Stimulated activated naive CD4-positive, alpha-beta T cell (primary cell): ENCODE data around the gene RIC8A.

Experiments used
- DNase-seq, 6 experiments: peaks; one replicate each; lab custom pipeline; 2025; lab: John Stamatoyannopoulos, UW

The RIC8A gene

DNA sequence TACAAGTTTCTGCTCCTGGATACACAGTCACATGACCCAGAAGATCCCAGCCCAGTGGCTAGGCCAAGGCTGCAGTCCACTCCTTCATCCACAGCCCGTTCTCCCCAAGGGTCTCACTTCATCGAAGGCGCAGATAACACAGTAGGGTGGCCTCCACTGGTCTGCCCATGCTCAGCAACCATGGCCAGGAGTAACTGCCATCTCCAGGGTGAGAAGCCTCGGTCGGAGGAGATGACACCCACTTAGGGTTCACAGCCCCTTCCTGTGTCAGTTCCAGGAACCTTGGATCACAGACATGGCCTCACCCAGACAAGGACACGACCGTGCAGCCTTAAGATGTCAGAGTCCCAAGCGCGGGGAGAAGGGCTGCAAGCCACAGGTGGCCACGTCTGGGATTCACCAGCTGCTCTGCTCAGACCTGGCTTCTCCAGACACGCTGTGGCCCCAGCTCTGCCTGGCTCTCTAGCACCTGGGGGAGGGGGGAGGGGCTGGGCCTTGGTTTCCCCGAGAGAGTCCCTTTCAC lies 2.9 kb upstream of the RIC8A start:
- DNase-seq: no peak

DNA sequence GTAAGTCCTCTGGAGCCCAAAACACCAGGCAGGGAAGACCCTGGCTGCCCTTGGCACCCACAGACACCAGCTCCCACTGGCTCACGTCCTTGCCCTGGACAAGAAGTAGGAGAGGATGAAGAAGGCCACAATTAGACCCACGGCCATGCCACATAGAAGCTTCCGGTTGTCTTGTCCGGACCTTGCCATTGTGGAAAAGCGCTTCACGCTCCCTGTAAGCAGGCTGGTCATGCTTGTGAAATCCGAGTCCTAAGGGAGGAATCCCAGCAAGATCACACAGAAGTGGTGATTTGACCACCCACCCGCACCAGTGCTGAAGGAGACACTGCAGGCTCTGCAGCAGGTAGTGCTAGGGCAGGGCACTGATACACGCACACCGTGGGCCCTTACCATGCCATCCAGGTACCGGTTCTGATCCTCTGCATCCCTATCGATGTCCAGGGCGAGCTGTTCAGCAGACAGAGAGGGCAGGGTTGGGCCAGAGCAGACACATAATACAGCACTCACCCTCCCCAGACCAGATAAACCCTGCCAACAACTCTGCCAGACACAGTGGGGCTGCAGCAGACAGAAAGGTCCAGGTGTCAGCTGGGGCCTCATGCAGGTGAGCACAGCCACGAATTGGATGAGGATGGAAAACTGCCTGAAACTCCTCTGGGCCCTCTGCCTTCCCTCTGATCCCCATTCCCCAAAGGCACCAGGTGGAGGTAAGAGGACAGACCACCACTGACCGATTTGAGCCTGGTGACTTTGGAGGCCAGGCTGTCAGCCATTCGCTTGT lies 2.1 kb upstream of the RIC8A start:
- DNase-seq: no peak

DNA sequence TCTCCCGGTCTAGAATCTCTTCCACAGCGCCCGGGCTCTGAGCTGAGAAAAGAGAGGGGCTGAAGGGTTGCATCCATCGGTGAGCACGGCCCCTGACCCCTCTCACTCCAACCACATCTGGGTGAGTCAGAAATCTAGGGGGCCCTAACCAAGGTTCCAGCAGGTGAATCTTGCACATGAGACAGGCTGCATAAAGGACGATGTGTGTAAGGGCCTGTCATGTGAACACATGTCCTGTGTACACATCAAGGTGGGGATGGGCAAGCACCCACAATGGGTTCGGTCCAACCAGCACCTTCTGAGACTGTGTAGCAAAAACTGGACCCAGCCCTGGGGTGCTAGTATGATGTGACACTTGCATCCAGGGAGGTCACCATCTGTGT lies 1.5 kb upstream of the RIC8A start:
- no peak for DNase-seq

DNA sequence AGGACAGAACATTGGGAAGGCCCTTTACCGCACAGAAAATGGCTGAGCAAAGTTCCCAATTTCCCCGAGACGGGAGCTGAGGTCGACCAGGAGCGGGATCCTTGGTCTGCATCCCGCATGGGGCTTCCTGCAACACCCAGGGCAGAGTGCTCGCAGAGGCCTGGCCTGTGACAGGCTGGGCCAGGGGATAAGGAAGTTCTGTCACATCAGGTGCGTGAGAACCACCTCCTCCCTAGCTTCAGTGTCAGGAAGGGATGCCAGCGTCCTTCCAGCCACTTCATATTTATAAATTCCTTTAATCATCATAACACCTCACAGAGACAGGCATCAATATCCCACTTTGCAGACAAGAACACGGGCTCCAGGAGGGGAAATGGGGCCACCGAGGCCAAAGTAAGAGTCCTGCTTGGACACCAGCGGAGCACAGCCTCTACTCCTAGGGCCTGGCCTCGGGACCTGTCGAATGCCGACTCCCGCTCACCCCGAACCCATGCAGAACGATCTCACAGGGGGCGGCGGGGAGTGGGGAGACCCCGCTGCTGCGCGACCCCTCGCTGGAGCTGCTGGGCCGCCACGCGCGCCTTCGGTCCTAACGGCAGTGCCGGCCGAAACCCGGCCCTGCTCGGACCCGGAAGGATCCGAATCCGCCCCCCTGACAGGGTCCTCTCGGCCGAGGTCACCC lies 841 bp upstream of the RIC8A start:
- DNase-seq: peak in 2 of 6 experiments; percentile 16 to 66

DNA sequence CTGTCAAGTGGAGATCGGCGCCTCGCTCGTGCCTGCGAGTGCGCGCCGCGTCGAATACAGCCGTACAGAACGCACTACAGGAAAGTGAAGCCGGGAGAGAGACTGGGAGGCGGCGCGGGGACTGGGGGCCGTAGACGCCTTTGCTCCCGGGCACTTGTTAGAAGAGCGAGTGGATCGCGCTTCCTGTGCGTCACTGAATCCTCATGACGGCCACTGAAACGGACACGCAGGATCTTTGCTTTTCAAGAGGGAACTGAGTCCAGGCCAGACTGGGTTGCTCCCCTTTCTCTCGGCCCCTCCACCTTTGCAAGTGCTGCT lies 314 bp downstream of the RIC8A start:
- DNase-seq: no peak

GRCh38 chr11:208181-208916 lies 841 bp downstream of the RIC8A start:
- DNase-seq: peak; percentile 71 to 84 (median 76)

- DNase-seq: no peak
Observed at GRCh38 chr11:208917-209260, 1.4 kb downstream of the RIC8A start.

DNA sequence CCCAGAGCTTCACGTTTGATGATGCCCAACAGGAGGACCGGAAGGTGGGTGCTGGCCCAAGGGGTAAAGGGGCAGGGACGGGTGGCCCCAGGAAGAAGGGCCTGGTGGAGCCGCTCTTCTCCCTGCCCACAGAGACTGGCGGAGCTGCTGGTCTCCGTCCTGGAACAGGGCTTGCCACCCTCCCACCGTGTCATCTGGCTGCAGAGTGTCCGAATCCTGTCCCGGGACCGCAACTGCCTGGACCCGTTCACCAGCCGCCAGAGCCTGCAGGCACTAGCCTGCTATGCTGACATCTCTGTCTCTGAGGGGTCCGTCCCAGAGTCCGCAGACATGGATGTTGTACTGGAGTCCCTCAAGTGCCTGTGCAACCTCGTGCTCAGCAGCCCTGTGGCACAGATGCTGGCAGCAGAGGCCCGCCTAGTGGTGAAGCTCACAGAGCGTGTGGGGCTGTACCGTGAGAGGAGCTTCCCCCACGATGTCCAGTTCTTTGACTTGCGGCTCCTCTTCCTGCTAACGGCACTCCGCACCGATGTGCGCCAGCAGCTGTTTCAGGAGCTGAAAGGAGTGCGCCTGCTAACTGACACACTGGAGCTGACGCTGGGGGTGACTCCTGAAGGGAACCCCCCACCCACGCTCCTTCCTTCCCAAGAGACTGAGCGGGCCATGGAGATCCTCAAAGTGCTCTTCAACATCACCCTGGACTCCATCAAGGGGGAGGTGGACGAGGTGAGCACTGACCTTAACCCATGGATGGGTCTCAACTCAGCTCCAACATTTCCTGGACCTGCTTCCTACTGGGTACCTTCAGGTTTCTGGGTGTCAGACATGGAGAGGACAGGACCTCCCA lies 2.0 kb downstream of the RIC8A start:
- no peak for DNase-seq

- no peak for DNase-seq
Observed at GRCh38 chr11:210122-210802, 2.8 kb downstream of the RIC8A start.

DNA sequence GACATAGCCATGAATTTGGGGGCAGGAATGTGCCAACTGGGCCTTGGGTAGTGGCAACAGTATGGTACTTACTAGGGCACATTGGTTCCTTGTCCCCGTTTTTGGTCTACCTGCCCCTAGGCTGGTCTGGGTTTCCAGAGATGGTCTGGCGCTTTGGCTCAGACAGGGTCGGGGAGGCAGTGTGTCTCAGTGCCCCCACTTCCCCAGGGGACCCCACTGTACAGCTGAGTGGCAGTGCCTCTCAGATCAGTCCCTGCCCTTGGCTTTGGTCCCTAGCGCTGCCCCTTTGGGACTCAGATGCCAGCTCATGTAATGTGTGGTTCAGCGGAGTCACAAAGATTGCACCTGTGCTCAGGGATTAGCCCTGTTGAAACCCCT lies 3.3 kb downstream of the RIC8A start:
- DNase-seq: no peak

DNA sequence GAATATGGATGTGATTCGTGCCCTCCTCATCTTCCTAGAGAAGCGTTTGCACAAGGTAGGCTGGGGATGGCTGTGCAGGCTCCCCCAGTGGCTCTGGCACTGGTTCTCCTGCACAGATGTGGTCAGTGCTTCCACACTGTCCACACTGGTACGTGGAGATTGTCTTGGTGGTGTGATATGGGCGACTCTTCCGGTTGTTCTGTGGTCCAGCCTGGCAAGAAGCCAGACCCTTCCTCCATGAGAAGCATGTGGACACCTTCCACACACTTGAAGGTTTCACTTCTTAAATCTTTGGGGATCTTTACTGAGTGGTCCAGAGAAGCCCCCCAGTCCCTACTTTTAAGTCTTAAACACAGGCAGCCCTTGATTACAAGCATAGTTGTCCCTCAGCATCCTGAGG lies 3.8 kb downstream of the RIC8A start:
- DNase-seq: no peak

GRCh38 chr11:211741-212140 lies 4.2 kb downstream of the RIC8A start:
- no peak for DNase-seq

- DNase-seq: no peak
Observed at GRCh38 chr11:212150-213100, 4.9 kb downstream of the RIC8A start.

DNA sequence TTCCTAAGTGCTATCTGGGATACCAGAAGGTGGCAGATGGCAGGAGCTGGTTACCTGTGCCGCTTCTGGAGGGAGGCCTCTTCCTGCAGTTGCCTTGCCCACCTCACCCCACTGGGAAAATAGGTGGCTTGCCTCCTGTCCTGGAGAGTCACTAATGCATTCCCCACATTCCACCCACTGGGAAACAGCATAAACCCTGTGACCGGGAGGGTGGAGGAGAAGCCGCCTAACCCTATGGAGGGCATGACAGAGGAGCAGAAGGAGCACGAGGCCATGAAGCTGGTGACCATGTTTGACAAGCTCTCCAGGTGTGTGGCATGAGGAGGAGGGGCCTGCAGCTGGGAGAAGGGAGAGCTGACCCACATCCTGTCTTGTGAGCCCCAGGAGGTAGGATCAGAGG lies 5.6 kb downstream of the RIC8A start:
- DNase-seq: no peak

DNA sequence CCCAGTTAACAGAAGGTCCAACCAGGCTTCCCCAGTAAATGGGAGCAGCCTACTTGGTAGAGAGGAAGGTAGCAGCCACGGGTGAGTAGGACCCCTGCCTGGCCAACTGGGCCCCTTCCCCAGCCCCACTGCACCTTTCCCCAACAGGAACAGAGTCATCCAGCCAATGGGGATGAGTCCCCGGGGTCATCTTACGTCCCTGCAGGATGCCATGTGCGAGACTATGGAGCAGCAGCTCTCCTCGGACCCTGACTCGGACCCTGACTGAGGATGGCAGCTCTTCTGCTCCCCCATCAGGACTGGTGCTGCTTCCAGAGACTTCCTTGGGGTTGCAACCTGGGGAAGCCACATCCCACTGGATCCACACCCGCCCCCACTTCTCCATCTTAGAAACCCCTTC lies 6.6 kb downstream of the RIC8A start:
- DNase-seq: no peak

DNA sequence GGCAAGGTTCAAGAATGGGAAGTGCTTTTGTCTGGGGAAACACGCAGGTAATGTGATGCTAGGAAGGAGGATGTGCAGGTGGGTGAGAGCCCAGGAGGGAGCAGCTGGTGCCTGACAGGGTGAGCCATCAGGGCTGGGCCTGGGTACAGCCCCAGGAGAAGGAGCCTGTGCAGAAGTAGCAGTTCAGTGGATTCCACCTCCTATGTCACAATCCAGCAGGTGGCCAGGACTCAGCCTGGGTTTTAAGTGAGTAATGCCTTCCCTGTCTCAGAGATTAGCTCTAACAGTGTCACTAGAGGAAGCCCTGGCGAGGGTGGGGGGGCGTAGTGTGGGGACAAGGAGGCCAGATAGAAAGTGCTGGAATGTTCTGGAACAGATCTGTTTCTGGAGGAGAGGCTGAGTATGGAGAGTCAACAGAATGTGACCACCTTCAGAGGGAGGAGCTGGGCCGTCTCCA lies 8.1 kb downstream of the RIC8A start:
- no peak for DNase-seq

DNA sequence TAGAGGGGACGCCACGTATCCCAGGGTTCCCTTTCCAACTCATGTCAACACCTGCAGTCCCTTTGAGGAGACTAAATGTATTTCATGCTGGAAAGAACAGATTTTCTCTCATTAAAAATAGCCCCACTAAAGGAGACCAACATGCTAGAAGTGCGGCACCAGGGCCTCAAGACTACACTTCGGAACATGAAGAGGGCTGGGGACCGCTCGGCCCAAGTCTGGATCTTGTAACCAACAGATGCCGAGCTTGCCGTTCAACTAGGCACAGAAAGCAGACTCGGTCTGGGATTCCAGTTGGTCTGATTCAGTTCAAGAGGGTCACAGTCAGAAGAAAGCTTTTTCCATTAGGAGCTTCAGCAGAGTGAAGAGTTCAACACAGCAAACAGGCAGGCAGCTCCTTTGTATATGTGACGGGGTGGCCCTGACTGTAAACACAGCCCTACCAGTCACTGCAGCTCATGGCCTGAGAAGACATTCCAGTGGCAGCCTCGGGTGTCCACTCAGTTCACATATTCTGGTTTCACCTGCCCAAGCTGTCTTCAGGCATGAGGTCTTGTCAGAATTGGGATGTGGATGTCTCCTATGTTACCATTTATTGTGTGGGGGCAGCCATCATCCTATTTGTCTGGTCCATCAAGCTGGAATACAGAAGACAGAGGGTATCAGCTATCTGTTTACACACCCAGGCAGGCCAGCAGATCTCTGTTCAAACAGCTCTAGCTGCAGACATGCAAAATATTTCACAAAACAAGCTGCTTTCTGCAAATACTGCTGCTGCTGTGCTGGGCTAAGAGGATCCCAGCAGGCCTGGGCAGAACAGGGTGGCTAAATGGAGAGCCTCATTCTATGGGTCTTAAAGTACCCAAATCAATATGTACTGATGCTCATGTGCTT lies 8.8 kb downstream of the RIC8A start:
- no peak for DNase-seq

DNA sequence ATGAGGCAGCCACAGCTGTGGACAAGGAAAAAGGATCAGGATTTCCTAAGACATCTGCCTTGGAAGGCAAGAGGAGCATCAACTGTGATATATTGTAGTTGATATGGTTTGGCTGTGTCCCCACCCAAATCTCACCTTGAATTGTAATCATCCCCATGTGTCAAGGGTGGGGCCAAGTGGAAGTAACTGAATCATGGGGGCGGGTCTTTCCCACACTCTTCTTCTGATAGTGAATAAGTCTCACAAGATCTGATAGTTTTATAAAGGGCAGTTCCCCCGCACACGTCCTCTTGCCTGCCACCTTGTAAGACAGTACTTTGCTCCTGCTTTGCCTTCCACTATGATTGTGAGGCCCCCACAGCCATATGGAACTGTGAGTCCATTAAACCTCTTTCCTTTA lies 10.2 kb downstream of the RIC8A start:
- DNase-seq: no peak
